ENCODE measurements around the gene CAB39L. TPM values are rescaled to one million over a fixed set of nuclear protein-coding genes. Genes with fewer than 3 reads are reported as not detected.

Gene CAB39L
- total and polyA plus RNA-seq, 4 donors: 1.8 to 5.1 (median 2.1) TPM

DNA sequence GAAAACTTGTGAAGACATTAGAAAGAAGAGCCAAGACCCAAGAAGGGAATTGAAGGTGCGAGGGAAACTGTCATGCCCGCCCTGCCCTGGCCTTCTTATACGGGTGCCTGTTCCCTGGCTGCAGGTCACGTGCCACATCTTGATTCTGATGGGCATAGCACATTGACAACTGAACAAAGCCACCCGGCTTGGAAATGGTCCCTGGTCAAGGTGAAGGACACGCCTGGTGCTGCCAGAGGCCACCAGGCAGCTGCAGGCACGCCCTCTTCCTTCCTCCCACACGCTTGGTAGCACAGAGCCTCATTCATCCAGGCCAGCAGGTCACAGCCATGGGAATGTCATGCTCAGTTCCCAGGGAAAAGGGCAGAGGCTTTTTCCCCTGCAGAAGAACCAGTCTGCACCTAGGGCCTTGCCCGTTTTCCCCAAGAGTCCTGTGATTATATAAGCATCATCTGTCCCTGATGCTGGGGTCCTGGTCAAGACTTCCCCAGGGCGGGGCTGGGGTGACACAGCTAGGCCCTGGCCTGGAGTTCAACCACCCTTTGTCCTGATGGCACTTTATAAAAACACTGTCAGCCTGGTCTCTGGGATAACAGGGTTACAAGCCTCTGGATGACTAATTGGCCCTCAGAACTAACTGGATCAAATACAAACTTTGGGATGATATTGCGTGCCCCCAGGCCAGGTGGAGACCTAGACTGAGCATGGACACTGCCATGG lies 140.2 kb downstream of the CAB39L start:
- peaks cover 2 to 20% (median 12%) of the 10 kb centered on the region in 4 donors for H3K4me1 ChIP-seq (ENCODE audit: control insufficient read depth in 4 of 4, insufficient read depth in 4 of 4, low read length in 3 of 4)
- 53% methylated on average over 11 of the region's 11 CpGs for WGBS
- no peak for DNase-seq (ENCODE audit: low spot score)
- TF ChIP-seq SP1 (IDR thresholded peaks at IDR 0.05) (peak; percentile 19), NR2F2 (IDR thresholded peaks at IDR 0.05) (peak; percentile 74), ZBTB33 (IDR thresholded peaks at IDR 0.05) (no peak), RXRA (IDR thresholded peaks at IDR 0.05) (peak; percentile 65 to 80), RAD21 (IDR thresholded peaks at IDR 0.05) (peak in 1 of 2 donors; percentile 10)
- peak overlapping the region in 1 of 2 donors; percentile 38 for H3K27ac ChIP-seq (ENCODE audit: low read depth in 1 of 2, low read length in 2 of 2)
- no peaks in the 10 kb centered on the region for H3K36me3 ChIP-seq (ENCODE audit: control insufficient read depth in 4 of 4, insufficient read depth in 3 of 4, low read depth in 1 of 4, low read length in 3 of 4)
- no peak overlapping the region for H3K4me3 ChIP-seq (ENCODE audit: low read depth in 1 of 3, low read length in 3 of 3)
- no peaks in the 10 kb centered on the region for H3K27me3 ChIP-seq (ENCODE audit: control insufficient read depth in 4 of 4, insufficient read depth in 4 of 4, low read length in 3 of 4)
- no peaks in the 10 kb centered on the region for H3K9me3 ChIP-seq (ENCODE audit: control insufficient read depth in 4 of 4, low read length in 3 of 4)
- no peak overlapping the region for H3K9ac ChIP-seq (ENCODE audit: low read depth in 1 of 2, low read length in 2 of 2)

- H3K4me3 ChIP-seq (ENCODE audit: low read depth in 1 of 3, low read length in 3 of 3): no peak overlapping the region
- H3K4me1 ChIP-seq (ENCODE audit: control insufficient read depth in 4 of 4, insufficient read depth in 4 of 4, low read length in 3 of 4): peaks cover 0 to 14% (median 5%) of the 10 kb centered on the region in 4 donors
- DNase-seq (ENCODE audit: low spot score): no peak
- 95% methylated on average over 9 of the region's 9 CpGs for WGBS
- H3K36me3 ChIP-seq (ENCODE audit: control insufficient read depth in 4 of 4, insufficient read depth in 3 of 4, low read depth in 1 of 4, low read length in 3 of 4): no peaks in the 10 kb centered on the region
- H3K9ac ChIP-seq (ENCODE audit: low read depth in 1 of 2, low read length in 2 of 2): no peak overlapping the region
- no peaks in the 10 kb centered on the region for H3K27me3 ChIP-seq (ENCODE audit: control insufficient read depth in 4 of 4, insufficient read depth in 4 of 4, low read length in 3 of 4)
- TF ChIP-seq MAX (IDR thresholded peaks at IDR 0.05): no peak
- H3K9me3 ChIP-seq (ENCODE audit: control insufficient read depth in 4 of 4, low read length in 3 of 4): no peaks in the 10 kb centered on the region
- H3K27ac ChIP-seq (ENCODE audit: low read depth in 1 of 2, low read length in 2 of 2): no peak overlapping the region
Observed at GRCh38 chr13:49302817-49303216, 141.0 kb downstream of the CAB39L start.

GRCh38 chr13:49302222-49302621 lies 141.6 kb downstream of the CAB39L start:
- Histone ChIP-seq H3K4me3 (ENCODE audit: low read depth in 1 of 3, low read length in 3 of 3) (no peak overlapping the region), H3K4me1 (ENCODE audit: control insufficient read depth in 4 of 4, insufficient read depth in 4 of 4, low read length in 3 of 4) (peaks cover 0 to 14% (median 5%) of the 10 kb centered on the region in 4 donors), H3K27ac (ENCODE audit: low read depth in 1 of 2, low read length in 2 of 2) (no peak overlapping the region), H3K36me3 (ENCODE audit: control insufficient read depth in 4 of 4, insufficient read depth in 3 of 4, low read depth in 1 of 4, low read length in 3 of 4) (no peaks in the 10 kb centered on the region), H3K27me3 (ENCODE audit: control insufficient read depth in 4 of 4, insufficient read depth in 4 of 4, low read length in 3 of 4) (no peaks in the 10 kb centered on the region), H3K9me3 (ENCODE audit: control insufficient read depth in 4 of 4, low read length in 3 of 4) (no peaks in the 10 kb centered on the region), H3K9ac (ENCODE audit: low read depth in 1 of 2, low read length in 2 of 2) (no peak overlapping the region)
- no peak for TF ChIP-seq ATF3 (IDR thresholded peaks at IDR 0.05)
- WGBS: 94% methylated on average over 7 of the region's 7 CpGs
- no peak for DNase-seq (ENCODE audit: low spot score)

GRCh38 chr13:49300739-49301589 lies 142.9 kb downstream of the CAB39L start:
- Histone ChIP-seq H3K9ac (ENCODE audit: low read depth in 1 of 2, low read length in 2 of 2) (peak overlapping the region; percentile 15 to 52), H3K27ac (ENCODE audit: low read depth in 1 of 2, low read length in 2 of 2) (no peak overlapping the region), H3K36me3 (ENCODE audit: control insufficient read depth in 4 of 4, insufficient read depth in 3 of 4, low read depth in 1 of 4, low read length in 3 of 4) (no peaks in the 10 kb centered on the region), H3K27me3 (ENCODE audit: control insufficient read depth in 4 of 4, insufficient read depth in 4 of 4, low read length in 3 of 4) (no peaks in the 10 kb centered on the region), H3K4me3 (ENCODE audit: low read depth in 1 of 3, low read length in 3 of 3) (peak overlapping the region in 2 of 3 donors; percentile 35 to 37), H3K9me3 (ENCODE audit: control insufficient read depth in 4 of 4, low read length in 3 of 4) (no peaks in the 10 kb centered on the region), H3K4me1 (ENCODE audit: control insufficient read depth in 4 of 4, insufficient read depth in 4 of 4, low read length in 3 of 4) (peaks cover 0 to 14% (median 5%) of the 10 kb centered on the region in 4 donors)
- WGBS: 40% methylated on average over 20 of the region's 20 CpGs
- peak; percentile 44 for DNase-seq (ENCODE audit: low spot score)
- TF ChIP-seq ATF3 (IDR thresholded peaks at IDR 0.05) (no peak), MAX (IDR thresholded peaks at IDR 0.05) (no peak), YY1 (IDR thresholded peaks at IDR 0.05) (peak; percentile 39), HNF4G (IDR thresholded peaks at IDR 0.05) (no peak), NR2F2 (IDR thresholded peaks at IDR 0.05) (no peak), EGR1 (IDR thresholded peaks at IDR 0.05; ENCODE audit: low read depth in 2 of 2) (no peak), TAF1 (conservative IDR thresholded peaks at IDR 0.05) (no peak), RAD21 (IDR thresholded peaks at IDR 0.05) (peak; percentile 99), FOXA2 (IDR thresholded peaks at IDR 0.05) (no peak), SP1 (IDR thresholded peaks at IDR 0.05) (no peak), ZBTB33 (IDR thresholded peaks at IDR 0.05) (no peak), GABPA (IDR thresholded peaks at IDR 0.05 in 1 of 2, conservative IDR thresholded peaks at IDR 0.05 in 1 of 2) (no peak)

All from liver (tissue), 9 donors.